NCI-H82 treated with DMSO at 0.1 percent for 48 hours (cell line): ENCODE measurements around the gene MRPS5.

Experiments used
- DNase-seq: peaks from one replicate; lab custom pipeline; 2025; ENCODE audit not compliant: unreplicated experiment; lab: John Stamatoyannopoulos, UW

MRPS5 gene

DNA sequence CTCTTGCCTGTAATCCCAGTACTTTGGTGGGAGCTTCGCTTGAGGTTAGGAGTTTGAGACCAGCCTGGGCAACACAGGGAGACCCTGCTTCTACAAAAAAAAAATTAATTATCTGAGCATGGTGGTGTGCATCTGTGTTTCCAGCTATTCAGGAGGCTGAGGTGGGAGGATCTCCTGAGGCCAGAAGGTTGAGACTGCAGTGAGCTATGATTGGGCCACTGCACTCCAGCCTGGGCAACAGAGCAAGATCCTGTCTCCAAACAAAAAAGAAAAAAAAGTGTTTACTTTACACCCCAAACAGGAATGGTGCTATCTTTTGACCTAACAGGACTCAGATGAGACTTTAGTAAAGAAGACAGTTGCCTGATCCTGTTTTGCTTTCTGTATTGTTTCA, 60.5 kb downstream of the MRPS5 start:
- no peak for DNase-seq

DNA sequence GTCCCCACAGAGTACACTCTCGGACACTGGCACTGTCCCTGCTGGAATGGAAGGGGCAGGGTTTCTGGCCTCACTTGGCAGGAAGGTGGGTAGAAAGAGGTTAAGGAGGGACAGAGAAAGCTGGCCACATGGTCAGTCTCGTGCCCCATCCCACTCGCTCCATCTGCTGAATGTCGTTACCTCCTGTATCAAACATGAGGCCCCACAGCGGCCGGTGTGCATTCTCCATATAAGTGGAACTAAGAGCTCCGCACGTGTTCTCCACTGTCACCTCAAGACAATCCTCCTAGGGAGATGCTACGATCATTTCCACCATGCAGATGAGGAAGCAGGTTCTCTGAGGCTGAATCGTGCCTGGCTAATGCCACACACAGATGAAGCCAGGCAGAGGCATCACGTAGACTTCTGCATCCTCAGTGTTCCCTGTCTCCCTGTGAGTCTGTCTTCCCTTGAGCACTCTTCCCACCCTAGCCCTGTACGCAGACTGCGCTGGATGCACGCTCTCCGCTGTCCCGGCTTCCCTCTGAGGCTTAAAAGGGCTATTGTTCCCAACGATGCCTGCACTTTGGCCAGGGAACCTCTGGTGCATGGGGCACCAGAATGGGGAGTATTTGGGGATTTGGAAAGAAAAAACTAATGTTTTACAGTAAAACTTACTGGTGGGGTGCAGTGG, 61.0 kb downstream of the MRPS5 start:
- no peak for DNase-seq

DNA sequence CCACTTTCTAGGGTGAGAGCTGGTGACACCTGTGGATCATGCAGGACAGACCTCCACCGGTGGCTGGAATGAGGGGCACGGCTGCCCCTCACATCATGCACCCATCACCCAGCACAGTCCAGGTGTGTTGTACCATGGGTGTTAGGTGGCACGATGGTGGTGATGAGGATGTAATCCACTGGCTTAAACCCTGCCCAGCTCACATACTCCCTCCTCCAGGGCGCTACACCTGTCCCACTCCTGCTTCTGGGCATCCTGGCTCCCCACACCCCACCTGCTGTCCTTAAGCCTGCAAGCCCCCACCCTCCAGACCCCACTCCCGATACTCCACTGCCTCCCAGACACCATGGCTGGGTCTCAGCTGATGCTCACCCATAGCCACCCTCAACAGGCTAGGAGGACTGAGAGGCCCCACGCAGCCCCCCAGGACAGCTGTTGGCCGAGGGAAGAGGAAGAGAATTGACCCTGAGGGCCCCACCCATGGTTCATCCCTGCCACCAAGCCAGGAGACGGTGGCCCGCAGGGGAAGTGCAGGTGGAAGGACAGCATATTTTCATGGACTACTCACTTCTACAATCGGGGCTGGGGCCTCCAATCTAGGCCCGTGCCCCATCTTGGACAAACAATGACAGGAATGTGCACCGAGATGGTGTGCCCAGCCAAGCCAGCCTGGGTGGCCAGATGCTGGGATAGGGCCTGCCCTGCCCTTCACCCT, 61.8 kb downstream of the MRPS5 start:
- no peak for DNase-seq

DNA sequence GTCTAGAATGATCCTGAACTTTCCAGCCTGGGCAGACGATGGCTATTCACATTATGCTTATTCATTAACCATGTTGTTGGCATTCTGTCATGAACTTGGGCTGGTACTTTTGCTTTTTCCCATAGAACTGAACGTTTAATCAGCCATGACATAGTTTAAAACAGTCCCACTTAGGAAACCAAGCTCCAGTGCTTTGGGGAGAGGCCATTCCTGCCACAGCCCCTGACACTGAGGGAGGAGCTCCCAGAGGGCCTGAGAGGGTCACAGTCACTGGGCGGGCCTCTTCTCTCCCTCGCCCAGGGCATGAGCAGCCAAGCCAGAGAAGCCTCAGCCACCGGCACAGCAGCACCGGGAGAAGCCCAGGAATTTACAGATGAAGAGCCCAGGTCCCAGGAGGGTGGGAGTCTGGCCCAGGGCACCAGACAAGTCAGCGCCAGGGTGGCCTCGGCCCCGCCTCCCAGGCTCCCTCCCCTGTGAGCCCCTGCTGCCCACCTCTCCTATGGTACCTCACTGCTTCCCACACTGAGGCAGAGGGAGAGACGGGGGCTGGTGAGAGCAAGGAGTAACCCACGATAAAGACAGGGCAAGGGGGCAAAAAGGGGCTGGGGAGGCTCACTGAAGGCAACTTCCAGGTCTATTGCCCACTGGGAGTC, 62.5 kb downstream of the MRPS5 start:
- DNase-seq: no peak

DNA sequence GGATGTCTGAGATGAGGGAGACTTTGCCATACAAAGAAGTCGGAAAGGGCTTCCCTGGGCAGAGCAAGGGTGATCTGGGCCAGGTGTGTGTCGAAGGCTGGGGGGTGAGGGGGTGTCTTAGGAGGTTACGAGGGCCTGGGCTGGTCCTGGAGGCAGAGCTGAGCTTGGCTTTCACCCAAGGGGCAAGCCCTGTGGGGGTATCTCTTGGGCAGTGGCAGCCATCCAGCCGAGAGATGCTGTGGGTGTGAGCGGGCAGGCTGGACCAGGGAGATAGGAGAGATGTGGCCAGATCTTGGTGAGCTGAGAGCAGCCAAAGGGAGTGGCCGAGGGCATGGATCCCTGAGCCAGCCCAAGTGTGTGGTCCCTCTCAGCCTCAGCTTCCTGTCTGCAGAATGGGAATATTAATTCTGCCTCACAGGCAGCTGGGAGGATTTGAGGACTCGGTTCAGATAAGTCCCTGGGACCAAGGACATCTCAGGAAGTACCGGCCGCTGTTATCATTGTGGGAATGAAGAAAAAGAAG, 63.1 kb downstream of the MRPS5 start:
- no peak for DNase-seq

DNA sequence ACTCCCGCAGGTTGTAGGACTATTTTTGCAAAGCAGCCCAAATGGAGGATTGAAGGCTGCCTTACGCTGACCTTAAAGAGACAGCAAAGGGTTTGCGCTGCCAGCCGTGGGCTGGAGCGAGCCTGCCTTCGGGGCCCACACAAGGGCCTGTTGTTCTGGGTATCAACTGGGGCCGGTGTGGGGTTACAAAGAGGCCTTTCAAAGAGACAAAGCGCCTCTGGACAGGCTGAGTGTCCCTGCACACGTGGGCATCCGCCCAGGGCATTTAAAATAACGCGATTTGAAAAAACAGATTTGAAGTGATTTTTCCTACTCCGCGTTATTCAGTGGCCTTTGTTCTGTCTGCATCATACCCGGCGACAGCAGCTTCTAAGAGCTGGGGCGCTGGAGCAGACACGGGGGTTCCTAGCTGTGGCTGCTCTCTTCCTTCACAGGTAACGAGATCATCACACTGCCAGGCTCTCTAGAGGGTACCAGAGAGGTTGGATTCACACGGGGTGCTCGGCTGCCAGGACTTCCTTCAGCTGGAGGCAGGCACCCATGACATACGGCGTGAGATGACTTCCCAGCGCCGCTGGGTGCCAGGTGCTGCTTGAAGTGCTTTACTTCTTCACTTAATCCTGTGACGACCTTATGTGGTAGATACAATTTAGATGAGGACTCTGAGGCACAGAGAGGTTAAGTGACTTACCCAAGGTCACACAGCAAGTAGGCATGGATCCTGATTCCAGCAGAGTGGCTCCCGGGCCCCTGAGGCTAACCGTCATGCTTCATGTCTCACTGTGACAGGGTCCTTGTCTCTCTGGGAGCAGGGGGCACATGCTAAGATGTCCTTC, 63.9 kb downstream of the MRPS5 start:
- no peak for DNase-seq

DNA sequence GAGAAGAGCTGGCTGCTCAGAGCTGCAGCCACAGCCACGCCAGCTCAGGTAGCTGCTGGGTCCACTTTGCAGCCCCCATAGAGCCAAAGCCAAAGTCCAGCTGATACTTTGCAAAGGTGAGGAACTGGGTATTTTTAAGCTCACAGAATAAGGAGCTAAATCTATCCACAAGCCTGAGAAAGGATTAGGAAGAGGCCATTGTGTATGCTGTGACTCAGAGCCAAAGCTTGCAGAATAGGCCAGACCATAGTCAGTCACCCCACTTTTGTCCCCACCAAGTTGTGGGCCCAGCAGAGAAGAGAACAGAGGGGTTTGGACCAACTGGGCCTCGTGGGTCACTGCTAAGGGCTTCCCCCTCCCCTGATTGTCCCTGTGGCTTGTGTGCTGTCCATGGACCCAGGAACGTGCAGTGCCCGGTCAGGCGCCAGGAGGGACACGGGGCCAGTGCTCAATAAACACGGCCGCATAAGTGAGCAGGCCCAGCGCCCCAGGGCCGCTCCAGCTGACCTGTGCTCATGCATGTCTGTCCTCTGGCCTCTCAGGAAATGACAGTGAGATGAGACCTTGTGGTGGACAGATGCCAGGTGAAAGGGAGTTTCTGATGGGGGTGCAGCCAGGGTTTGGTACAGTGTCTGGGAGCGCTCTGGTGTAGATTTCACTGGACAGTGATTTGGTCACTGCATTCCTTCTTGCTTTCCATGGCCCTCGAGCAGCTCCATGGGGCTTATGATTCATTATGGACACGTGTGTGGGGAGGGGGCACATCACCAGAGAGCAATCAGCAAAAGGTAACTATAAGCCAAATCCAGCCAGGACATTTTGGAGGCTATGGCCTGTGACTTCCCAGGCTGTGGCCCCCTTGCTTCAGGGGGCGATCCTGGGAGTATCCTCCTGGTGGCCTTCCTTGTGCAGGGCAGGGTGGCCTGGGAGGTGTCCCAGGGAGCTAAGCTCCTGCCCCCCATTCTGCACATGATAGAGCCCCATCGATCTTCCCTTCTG, 64.8 kb downstream of the MRPS5 start:
- no peak for DNase-seq

DNA sequence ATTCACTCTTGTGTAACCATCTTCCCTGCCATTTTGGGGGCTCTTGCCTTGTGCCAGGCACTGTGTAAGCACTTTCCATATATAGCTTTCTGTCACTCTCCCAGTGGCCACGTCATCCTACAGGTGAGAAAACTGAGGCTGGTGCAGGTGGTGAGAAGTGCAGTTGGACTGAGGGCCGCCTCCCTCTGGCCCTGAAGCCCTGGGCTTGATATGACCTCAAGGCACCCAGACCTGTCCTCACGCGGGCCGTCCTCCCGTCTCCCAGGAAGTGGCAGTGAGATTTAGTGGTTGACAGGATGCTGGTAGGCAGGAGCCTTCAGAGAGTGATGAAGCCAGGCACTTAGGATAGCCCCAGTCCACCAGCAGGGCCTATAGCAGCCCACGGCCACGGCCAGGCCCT, 65.6 kb downstream of the MRPS5 start:
- no peak for DNase-seq

DNA sequence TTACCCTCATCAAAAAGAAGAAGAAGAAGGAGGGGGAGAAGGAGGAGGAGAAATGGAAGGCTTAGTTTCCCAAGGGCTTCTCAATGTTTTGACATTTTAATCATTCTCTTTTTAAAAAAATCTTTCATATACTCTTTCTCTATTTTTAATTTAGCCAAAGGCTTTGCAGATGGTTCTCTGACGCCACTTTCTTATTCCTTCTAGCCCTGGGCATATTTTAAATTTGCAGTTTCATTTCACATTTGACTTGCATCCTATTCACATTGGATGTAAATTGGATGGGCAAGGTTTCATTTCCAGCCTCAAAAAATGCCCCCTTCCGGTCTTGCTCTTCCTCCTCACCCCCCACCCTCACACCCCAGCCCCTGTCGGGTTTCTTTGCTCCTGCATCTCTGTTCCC, 66.3 kb downstream of the MRPS5 start:
- DNase-seq: no peak

DNA sequence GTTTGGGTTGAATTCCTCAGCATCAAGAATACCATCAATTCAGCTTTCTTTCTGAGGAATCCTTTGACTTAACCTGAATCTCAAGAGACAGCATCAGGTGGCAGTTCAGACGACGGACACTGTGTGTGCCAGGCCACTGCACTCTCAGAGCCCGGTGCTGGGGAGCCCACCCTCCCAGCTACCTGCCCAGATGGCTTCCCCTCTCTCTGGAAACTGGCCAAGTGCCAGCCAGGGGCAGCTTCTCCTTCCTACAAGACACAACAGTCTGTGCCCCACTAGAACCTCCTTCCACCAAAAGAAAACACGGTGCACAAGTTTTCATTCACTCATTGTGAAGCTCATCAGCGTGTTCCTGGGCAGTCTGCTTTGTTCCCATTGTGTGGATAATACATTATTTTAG, 67.6 kb downstream of the MRPS5 start:
- DNase-seq: no peak

DNA sequence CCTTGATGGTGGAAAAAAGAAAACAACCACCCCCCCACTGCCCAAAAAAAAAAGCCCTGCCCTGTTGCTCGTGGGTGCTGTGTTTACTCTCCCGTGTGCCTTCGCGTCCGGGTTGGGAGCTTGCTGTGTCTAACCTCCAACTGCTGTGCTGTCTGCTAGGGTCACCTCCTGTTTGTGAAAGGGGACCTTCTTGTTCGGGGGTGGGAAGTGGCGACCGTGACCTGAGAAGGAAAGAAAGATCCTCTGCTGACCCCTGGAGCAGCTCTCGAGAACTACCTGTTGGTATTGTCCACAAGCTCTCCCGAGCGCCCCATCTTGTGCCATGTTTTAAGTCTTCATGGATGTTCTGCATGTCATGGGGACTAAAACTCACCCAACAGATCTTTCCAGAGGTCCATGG, 68.1 kb downstream of the MRPS5 start:
- no peak for DNase-seq

DNA sequence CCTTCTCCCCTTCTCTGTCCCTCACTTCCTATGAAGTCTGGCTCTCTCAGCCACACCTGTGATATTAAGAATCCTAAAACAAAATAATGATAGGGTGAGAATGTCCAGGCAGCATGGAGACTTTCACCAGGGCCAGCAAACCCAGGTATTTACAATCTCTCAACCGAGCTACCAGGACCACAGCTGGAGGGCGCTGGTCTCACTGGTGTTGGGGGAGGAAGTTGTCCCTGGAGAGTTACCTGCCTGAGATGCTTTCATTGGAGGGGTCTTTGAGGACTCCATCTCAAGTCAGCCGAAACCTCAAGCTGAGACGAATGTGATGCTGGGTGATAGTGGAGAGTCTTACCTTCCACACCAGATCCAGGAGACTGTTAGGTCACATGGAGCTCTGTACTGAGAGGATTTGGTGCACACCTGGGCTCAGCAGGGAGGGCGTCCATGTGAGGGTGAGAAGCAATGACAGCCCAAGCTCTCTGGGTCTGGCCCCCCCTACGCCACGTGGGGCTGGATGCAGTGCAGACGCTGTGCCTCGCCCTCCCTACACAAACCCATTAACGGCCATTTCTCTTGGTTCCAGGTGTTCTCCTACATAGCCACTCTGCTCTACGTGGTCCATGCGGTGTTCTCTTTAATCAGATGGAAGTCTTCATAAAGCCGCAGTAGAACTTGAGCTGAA, 68.7 kb downstream of the MRPS5 start:
- no peak for DNase-seq

DNA sequence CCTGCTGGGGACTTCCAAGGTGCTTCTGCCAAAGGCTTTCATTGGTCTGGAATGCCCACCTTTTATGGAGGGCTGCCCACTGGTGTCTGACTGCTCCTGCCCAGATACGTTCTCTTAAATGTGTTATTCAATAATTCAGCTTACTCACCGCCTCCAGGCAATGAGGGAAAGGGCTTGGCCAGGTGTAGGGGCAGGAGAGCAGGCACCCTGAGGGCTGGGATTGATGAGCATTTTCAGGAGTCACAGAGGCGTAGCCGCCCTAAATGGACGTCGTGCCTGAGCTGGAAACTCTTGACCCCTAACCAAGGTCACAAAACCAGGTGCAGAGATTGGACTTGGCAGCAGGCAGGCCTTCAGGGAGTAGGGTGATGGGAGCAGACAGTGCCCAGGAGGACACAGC, 69.3 kb downstream of the MRPS5 start:
- no peak for DNase-seq

DNA sequence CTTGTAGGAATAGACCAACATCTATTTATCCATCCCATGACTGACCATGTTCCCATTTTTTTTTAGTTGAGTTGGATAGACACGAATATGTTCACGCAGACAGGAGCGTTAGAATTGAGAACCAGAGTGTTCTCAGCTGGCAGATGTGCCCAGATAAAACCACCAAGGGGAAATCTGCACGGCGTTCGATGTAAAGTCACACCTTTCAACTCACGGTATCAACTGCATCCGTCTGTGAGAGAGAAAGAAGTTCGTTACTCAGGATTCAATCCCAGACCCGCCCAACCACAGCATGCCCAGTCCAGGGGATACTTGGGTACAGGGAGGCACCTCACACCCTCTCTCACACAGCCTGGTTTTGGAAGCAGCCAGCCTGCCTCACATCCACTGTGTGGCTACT, 70.0 kb downstream of the MRPS5 start:
- no peak for DNase-seq

DNA sequence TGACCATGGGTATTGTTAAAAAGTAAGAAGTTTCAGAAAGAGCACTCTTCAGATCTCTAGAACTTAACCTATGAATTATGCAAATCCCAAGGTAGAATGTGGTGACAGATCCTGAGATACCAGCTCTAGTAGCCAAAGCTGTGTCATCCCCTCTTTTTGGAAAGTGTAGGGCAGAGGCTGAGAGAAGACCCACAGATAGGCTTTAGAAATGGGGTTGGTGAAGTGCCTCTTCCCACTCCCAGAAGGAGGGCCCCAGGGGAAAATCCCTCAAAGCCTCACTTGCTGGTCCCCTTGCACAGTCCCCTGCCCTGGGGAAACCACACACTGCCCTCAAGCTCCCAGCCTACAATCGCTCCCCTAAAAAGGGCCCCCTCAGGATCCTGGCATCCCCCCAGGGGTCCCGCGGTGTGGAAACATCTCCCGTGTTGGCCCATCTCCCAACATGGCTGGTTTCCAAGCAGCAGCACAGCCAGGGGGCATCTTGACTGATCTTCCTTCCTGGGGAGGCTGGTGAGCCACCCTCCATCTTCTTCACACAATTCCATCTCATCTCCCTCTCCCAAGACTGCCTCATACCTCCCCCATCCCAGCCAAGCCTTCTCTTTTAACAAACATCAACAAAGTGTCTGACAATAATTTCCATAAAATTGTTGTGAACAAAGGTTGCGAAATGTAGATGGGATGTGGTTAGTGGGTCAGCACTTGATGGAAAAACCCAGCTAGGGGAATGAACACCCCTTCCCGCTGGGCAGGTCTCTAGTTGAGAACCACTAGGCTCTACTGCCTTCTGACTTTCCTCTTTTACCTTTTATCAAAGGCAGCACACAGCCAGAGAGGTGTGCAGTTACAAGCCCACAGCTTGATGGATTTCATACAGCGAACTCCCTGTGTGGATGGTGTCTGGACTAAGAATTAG, 71.0 kb downstream of the MRPS5 start:
- no peak for DNase-seq

DNA sequence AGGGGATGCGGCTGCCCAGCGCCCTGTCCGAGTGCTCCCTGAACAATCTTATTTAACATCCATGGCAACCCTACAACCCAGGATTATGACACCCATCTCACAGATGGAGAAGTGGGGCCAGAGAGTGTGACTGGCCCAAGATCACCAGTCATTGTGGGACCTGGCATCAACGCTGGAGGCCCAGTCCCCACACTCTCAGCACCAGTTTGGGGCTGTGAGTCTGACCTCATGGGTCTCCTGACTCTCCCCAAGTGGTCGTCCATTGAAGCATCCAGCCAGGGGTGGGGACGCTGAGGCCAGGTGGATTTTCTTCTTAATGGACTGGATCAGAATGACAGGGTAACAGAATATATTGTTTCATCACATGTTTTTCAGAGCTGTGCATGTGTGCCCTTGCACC, 71.6 kb downstream of the MRPS5 start:
- DNase-seq: no peak

DNA sequence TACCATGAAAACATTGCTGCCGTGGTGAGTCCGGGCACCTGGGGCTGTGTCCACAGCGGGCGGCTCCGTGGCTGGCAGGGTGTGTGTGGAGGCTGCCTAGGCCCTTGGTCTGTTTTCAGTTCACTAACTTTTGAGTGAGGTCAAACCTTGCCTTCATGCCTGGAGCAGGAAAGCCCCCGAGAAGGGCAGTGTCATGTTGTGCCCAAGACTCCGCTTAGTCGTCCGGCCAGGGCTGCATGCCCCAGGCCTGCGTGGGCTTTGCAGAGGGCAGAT, 72.0 kb downstream of the MRPS5 start:
- no peak for DNase-seq

DNA sequence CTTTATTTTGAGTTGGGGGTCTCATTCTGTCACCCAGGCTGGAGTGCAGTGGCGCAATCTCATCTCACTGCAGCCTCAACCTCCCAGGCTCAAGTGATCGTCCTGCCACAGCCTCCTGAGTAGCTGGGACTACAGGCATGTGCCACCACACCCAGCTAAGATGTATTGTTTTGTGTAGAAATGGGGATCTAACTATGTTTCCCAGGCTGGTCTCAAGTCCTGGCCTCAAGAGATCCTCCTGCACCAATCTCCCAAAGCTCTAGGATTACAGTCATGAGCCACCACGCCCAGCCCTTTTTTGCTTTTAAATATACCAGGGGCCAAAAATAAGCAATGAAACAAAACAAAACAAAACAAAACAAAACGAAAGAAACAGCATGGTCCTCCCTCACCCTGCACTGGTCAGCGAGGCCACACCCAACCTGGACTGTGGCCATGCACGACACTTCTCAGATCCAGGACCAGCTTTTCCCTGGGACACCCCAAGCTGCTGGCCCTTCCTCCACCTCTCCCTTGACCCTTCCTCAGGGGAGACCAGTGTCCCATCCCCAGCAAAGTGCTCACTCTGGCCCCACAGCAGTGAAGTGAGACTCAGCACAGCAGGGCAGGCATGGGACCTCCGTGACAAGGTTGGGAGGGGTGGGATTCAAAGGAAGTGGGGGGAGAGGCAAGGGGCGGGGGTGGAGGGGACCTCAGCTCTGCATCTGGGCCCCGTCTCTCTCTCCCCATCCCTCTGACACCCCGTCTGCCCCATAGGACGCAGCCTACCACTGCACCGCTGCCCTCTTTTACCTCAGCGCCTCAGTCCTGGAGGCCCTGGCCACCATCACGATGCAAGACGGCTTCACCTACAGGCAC, 72.6 kb downstream of the MRPS5 start:
- DNase-seq: no peak
